Measurements from ENCODE around the gene ATP5MG. TPM values are rescaled to one million over a fixed set of nuclear protein-coding genes. Genes with fewer than 3 reads are reported as not detected.

ATP5MG gene
- total and polyA plus RNA-seq, 10 of the 15 experiments (the other 5 are each of a cell fraction or from before 2014, with no cell fraction given) = 211 to 2,276 (median 633) TPM

DNA sequence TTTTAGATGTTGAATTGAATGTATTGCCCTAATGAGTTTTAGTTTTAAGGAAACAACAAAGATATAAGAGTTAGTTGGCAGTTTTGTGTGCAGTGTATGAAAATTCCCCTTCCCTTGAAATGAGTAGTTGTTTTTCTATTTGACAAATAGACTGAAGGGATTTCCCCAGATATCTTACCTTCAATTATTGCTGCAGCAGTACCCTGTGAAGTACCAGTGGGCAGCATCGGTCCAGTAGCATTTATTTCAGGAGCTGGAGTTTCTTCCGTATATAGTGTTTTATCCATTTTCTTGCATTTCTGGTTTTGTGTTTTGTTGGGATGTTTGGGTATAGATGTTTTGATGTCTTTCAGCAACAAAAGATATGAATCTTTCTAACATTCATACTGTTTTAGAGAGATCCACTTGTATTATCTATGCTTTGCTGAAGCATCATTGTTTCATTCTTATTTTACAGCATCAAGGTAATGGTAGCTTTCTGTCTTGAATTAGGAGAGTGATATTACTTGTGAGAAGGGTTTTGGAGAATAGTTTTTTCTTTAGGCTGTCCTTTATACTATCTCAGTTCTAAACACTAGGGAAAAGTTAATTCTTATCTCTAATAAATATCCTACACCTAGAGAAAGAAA lies 42.3 kb downstream of the ATP5MG start (continued):
- TF ChIP-seq EED (IDR thresholded peaks at IDR 0.05; ENCODE audit: low read depth) (peak; percentile 65), SMAD5 (IDR thresholded peaks at IDR 0.05; ENCODE audit: low read depth) (no peak), ZSCAN29 (IDR thresholded peaks at IDR 0.05) (no peak), POLR2A (IDR thresholded peaks at IDR 0.05; ENCODE audit: low read depth, low read length) (no peak), CREB1 (IDR thresholded peaks at IDR 0.05; ENCODE audit: low read depth) (no peak), RAD51 (IDR thresholded peaks at IDR 0.05) (no peak), SPI1 (IDR thresholded peaks at IDR 0.05; ENCODE audit: borderline replicate concordance, insufficient read depth, low read depth, low read length) (no peak), SIN3A (IDR thresholded peaks at IDR 0.05; ENCODE audit: low read depth, low read length) (no peak), SMAD1 (IDR thresholded peaks at IDR 0.05; ENCODE audit: low read depth, partially characterized antibody) (no peak), EP300 (IDR thresholded peaks at IDR 0.05; ENCODE audit: borderline replicate concordance in 1 of 2, control insufficient read depth in 1 of 2, low read depth in 2 of 2, low read length in 2 of 2) (peak; percentile 52 to 82; a peak in 3 of 4 replicates), SMC3 (IDR thresholded peaks at IDR 0.05; ENCODE audit: borderline replicate concordance, low read length) (no peak)
- TF ChIP-seq, protein P1, sequence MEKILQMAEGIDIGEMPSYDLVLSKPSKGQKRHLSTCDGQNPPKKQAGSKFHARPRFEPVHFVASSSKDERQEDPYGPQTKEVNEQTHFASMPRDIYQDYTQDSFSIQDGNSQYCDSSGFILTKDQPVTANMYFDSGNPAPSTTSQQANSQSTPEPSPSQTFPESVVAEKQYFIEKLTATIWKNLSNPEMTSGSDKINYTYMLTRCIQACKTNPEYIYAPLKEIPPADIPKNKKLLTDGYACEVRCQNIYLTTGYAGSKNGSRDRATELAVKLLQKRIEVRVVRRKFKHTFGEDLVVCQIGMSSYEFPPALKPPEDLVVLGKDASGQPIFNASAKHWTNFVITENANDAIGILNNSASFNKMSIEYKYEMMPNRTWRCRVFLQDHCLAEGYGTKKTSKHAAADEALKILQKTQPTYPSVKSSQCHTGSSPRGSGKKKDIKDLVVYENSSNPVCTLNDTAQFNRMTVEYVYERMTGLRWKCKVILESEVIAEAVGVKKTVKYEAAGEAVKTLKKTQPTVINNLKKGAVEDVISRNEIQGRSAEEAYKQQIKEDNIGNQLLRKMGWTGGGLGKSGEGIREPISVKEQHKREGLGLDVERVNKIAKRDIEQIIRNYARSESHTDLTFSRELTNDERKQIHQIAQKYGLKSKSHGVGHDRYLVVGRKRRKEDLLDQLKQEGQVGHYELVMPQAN (conservative IDR thresholded peaks at IDR 0.05) = no peak
- TF ChIP-seq, protein P2, sequence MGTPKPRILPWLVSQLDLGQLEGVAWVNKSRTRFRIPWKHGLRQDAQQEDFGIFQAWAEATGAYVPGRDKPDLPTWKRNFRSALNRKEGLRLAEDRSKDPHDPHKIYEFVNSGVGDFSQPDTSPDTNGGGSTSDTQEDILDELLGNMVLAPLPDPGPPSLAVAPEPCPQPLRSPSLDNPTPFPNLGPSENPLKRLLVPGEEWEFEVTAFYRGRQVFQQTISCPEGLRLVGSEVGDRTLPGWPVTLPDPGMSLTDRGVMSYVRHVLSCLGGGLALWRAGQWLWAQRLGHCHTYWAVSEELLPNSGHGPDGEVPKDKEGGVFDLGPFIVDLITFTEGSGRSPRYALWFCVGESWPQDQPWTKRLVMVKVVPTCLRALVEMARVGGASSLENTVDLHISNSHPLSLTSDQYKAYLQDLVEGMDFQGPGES (IDR thresholded peaks at IDR 0.05) = no peak
- TF ChIP-seq, protein P3, sequence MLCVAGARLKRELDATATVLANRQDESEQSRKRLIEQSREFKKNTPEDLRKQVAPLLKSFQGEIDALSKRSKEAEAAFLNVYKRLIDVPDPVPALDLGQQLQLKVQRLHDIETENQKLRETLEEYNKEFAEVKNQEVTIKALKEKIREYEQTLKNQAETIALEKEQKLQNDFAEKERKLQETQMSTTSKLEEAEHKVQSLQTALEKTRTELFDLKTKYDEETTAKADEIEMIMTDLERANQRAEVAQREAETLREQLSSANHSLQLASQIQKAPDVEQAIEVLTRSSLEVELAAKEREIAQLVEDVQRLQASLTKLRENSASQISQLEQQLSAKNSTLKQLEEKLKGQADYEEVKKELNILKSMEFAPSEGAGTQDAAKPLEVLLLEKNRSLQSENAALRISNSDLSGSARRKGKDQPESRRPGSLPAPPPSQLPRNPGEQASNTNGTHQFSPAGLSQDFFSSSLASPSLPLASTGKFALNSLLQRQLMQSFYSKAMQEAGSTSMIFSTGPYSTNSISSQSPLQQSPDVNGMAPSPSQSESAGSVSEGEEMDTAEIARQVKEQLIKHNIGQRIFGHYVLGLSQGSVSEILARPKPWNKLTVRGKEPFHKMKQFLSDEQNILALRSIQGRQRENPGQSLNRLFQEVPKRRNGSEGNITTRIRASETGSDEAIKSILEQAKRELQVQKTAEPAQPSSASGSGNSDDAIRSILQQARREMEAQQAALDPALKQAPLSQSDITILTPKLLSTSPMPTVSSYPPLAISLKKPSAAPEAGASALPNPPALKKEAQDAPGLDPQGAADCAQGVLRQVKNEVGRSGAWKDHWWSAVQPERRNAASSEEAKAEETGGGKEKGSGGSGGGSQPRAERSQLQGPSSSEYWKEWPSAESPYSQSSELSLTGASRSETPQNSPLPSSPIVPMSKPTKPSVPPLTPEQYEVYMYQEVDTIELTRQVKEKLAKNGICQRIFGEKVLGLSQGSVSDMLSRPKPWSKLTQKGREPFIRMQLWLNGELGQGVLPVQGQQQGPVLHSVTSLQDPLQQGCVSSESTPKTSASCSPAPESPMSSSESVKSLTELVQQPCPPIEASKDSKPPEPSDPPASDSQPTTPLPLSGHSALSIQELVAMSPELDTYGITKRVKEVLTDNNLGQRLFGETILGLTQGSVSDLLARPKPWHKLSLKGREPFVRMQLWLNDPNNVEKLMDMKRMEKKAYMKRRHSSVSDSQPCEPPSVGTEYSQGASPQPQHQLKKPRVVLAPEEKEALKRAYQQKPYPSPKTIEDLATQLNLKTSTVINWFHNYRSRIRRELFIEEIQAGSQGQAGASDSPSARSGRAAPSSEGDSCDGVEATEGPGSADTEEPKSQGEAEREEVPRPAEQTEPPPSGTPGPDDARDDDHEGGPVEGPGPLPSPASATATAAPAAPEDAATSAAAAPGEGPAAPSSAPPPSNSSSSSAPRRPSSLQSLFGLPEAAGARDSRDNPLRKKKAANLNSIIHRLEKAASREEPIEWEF (IDR thresholded peaks at IDR 0.05; ENCODE audit: insufficient replicate concordance, low read depth, low read length) = peak; percentile 37
- TF ChIP-seq, protein P4, sequence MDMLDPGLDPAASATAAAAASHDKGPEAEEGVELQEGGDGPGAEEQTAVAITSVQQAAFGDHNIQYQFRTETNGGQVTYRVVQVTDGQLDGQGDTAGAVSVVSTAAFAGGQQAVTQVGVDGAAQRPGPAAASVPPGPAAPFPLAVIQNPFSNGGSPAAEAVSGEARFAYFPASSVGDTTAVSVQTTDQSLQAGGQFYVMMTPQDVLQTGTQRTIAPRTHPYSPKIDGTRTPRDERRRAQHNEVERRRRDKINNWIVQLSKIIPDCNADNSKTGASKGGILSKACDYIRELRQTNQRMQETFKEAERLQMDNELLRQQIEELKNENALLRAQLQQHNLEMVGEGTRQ (IDR thresholded peaks at IDR 0.05; ENCODE audit: borderline replicate concordance, low read depth, low read length) = no peak
- TF ChIP-seq, protein P5, sequence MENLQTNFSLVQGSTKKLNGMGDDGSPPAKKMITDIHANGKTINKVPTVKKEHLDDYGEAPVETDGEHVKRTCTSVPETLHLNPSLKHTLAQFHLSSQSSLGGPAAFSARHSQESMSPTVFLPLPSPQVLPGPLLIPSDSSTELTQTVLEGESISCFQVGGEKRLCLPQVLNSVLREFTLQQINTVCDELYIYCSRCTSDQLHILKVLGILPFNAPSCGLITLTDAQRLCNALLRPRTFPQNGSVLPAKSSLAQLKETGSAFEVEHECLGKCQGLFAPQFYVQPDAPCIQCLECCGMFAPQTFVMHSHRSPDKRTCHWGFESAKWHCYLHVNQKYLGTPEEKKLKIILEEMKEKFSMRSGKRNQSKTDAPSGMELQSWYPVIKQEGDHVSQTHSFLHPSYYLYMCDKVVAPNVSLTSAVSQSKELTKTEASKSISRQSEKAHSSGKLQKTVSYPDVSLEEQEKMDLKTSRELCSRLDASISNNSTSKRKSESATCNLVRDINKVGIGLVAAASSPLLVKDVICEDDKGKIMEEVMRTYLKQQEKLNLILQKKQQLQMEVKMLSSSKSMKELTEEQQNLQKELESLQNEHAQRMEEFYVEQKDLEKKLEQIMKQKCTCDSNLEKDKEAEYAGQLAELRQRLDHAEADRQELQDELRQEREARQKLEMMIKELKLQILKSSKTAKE (IDR thresholded peaks at IDR 0.05; ENCODE audit: low read depth, poor library complexity, severe bottlenecking) = peak; percentile 46

All from GM12878 (cell line).